DOHH2 (cell line): ENCODE data around the gene PPP4R4.

Experiments used
- EZH2phosphoT487 ChIP-seq: fragments of 200-600 bp; sonication (generic); IDR thresholded peaks from 2 replicates; pipeline ENCODE4 v1.6.1; 2017; ENCODE audit warnings: borderline replicate concordance, mild to moderate bottlenecking, antibody characterized with exemption, low read length, moderate library complexity, mixed read lengths
- TF ChIP-seq, protein P1 (sequence below): fragments of 200-600 bp; sonication (generic); IDR thresholded peaks from one replicate; pipeline ENCODE4 v1.5.1; 2014; ENCODE audit warnings: antibody characterized with exemption, mild to moderate bottlenecking, low read depth, low read length; ENCODE audit not compliant: poor library complexity, severe bottlenecking

DNA sequence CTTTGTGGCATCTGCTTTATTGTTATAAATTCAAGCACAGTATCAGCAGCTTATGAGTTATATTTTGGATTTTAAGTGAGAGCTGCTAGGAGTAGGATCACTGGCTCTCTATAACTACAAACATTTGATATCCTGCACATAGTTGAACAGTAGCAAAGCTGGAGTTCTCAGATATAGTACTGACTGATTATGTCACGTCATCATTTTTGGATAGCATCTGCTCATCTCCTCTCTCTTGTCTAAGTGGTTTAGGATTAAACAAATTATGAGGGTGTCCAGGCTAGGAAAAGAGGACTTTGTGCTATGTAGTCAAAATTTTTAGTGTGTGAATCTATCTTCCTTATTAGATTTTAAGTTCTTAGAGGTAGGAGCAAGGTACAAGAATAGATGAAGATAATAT lies 18.4 kb downstream of the PPP4R4 start:
- TF ChIP-seq, protein P1, sequence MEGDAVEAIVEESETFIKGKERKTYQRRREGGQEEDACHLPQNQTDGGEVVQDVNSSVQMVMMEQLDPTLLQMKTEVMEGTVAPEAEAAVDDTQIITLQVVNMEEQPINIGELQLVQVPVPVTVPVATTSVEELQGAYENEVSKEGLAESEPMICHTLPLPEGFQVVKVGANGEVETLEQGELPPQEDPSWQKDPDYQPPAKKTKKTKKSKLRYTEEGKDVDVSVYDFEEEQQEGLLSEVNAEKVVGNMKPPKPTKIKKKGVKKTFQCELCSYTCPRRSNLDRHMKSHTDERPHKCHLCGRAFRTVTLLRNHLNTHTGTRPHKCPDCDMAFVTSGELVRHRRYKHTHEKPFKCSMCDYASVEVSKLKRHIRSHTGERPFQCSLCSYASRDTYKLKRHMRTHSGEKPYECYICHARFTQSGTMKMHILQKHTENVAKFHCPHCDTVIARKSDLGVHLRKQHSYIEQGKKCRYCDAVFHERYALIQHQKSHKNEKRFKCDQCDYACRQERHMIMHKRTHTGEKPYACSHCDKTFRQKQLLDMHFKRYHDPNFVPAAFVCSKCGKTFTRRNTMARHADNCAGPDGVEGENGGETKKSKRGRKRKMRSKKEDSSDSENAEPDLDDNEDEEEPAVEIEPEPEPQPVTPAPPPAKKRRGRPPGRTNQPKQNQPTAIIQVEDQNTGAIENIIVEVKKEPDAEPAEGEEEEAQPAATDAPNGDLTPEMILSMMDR, result no peak
- TF ChIP-seq EZH2phosphoT487, result no peak
